Hepatocyte (in vitro differentiated cells): ENCODE measurements around the gene GCH1.

Source experiments
- EZH2phosphoT487 ChIP-seq: fragments of 200-600 bp; sonication (generic); IDR thresholded peaks from one replicate; pipeline ENCODE4 v1.6.1; 2018; ENCODE audit warnings: antibody characterized with exemption, mild to moderate bottlenecking, low read depth, moderate library complexity; ENCODE audit not compliant: unreplicated experiment, severe bottlenecking
- TF ChIP-seq, protein P1 (sequence below): fragments of 200-600 bp; sonication (generic); IDR thresholded peaks from 2 replicates; pipeline ENCODE4 v1.5.1; 2016; ENCODE audit warnings: antibody characterized with exemption, mild to moderate bottlenecking; ENCODE audit not compliant: poor library complexity

DNA sequence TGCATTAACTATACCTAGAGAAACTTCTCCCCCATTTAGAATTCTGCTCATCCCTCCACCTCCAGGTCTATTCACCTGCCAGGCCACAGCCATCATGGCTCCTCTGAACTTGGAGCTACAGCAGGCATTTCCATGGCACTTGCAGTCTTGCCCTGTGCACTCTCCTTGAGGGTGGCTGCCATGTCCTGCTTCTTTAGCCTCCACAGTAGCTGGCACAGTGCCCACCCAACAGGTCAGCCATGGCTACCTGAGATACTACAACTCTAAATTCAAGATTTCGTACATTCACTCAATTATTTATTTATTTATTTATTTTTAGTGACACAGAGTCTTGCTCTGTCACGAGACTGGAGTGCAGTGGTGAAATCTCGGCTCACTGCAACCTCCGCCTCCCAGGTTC lies 46.5 kb downstream of the GCH1 start:
- TF ChIP-seq, protein P1, sequence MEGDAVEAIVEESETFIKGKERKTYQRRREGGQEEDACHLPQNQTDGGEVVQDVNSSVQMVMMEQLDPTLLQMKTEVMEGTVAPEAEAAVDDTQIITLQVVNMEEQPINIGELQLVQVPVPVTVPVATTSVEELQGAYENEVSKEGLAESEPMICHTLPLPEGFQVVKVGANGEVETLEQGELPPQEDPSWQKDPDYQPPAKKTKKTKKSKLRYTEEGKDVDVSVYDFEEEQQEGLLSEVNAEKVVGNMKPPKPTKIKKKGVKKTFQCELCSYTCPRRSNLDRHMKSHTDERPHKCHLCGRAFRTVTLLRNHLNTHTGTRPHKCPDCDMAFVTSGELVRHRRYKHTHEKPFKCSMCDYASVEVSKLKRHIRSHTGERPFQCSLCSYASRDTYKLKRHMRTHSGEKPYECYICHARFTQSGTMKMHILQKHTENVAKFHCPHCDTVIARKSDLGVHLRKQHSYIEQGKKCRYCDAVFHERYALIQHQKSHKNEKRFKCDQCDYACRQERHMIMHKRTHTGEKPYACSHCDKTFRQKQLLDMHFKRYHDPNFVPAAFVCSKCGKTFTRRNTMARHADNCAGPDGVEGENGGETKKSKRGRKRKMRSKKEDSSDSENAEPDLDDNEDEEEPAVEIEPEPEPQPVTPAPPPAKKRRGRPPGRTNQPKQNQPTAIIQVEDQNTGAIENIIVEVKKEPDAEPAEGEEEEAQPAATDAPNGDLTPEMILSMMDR = no peak
- TF ChIP-seq EZH2phosphoT487 = no peak
